Smooth muscle cell (in vitro differentiated cells): ENCODE measurements around the gene HSPE1. TPM values are rescaled to one million over a fixed set of nuclear protein-coding genes. Genes with fewer than 3 reads are reported as not detected.

Experiments
- DNase-seq: peaks from one replicate; lab custom pipeline; 2025; ENCODE audit not compliant: unreplicated experiment; lab: John Stamatoyannopoulos, UW
- H2AFZ ChIP-seq: fragments of 200-600 bp; sonication (generic); 2 replicates; pipeline ENCODE4 v1.6.0; 2016; ENCODE audit warnings: antibody characterized with exemption, low read depth, mild to moderate bottlenecking
- H3F3A ChIP-seq: fragments of 200-600 bp; sonication (generic); 2 replicates; pipeline ENCODE4 v1.6.0; 2017; ENCODE audit warnings: antibody characterized with exemption, low read depth
- H3K27ac ChIP-seq: fragments of 200-600 bp; sonication (generic); 2 replicates; pipeline ENCODE4 v1.5.1; 2016; ENCODE audit warnings: low read depth, mild to moderate bottlenecking
- H3K27me3 ChIP-seq: fragments of 200-600 bp; sonication (generic); 2 replicates; pipeline ENCODE4 v1.6.1; 2016; ENCODE audit warnings: low read depth, mild to moderate bottlenecking
- H3K36me3 ChIP-seq: fragments of 200-600 bp; sonication (generic); 2 replicates; pipeline ENCODE4 v1.5.1; 2016; ENCODE audit warnings: low read depth
- H3K4me1 ChIP-seq: fragments of 200-600 bp; sonication (generic); 2 replicates; pipeline ENCODE4 v1.5.1; 2016; ENCODE audit warnings: low read depth
- H3K4me2 ChIP-seq: fragments of 200-600 bp; sonication (generic); 2 replicates; pipeline ENCODE4 v1.6.0; 2016; ENCODE audit warnings: mild to moderate bottlenecking
- H3K4me3 ChIP-seq: fragments of 200-600 bp; sonication (generic); 2 replicates; pipeline ENCODE4 v1.5.1; 2016; ENCODE audit warnings: mild to moderate bottlenecking
- H3K79me2 ChIP-seq: fragments of 200-600 bp; sonication (generic); 2 replicates; pipeline ENCODE4 v1.6.0; 2016; ENCODE audit warnings: low read depth, mild to moderate bottlenecking
- H3K9ac ChIP-seq: fragments of 200-600 bp; sonication (generic); 2 replicates; pipeline ENCODE4 v1.6.0; 2016; ENCODE audit warnings: low read depth
- H3K9me3 ChIP-seq: fragments of 200-600 bp; sonication (generic); replicated peaks from 2 replicates; pipeline ENCODE4 v1.5.1; 2016; ENCODE audit warnings: low read depth
- H4K20me1 ChIP-seq: fragments of 200-600 bp; sonication (generic); 2 replicates; pipeline ENCODE4 v1.6.0; 2016; ENCODE audit warnings: low read depth
- CTCF ChIP-seq: fragments of 200-600 bp; sonication (generic); IDR thresholded peaks from 2 replicates; pipeline ENCODE4 v1.5.1; 2017; ENCODE audit warnings: borderline replicate concordance, mild to moderate bottlenecking, antibody characterized with exemption; ENCODE audit not compliant: insufficient read depth, poor library complexity, severe bottlenecking
- WGBS: methylation state at CpG from one replicate; pipeline ENCODE4 v1.1.7; 2016; ENCODE audit warnings: low lambda C conversion rate; 5-methylcytosine and 5-hydroxymethylcytosine counted together
- polyA plus RNA-seq: library from polyadenylated mRNA; unstranded; fragments of >200 nt; fragmentation: Nextera tagmentation; extraction: Ambion mirVana; gene quantifications from 2 replicates; pipeline ENCODE4 v1.2.1, GENCODE V29; 2016
- total RNA-seq: library from RNA; depleted of rRNA; stranded (reverse); fragments of >200 nt; gene quantifications from 2 replicates; pipeline ENCODE4 v1.2.3, GENCODE V29; 2014

HSPE1 gene
- total and polyA plus RNA-seq, 2 experiments from 2014 or later, result 132 to 158 TPM

DNA sequence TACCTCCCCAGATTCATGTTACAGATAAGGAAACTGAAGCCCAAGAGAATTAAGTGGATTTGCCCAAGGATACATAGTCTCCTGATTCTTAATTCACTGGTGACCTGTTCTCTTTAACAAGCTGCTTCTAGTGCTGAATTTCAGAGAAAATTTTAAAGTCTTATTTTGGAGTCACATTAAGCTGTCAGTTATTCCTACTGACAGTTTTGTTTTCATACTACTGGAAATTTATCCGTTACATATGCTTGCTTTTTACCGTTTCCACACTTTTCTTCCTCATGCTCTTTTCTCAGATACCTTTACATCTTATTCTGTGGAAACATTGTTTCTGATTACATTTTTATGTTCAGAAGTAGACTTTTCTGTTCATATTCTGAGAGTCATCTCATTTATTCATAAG is 17.0 kb downstream of the HSPE1 start:
- H3K27ac ChIP-seq, result peak overlapping the region; percentile 58
- TF ChIP-seq CTCF, result no peak

DNA sequence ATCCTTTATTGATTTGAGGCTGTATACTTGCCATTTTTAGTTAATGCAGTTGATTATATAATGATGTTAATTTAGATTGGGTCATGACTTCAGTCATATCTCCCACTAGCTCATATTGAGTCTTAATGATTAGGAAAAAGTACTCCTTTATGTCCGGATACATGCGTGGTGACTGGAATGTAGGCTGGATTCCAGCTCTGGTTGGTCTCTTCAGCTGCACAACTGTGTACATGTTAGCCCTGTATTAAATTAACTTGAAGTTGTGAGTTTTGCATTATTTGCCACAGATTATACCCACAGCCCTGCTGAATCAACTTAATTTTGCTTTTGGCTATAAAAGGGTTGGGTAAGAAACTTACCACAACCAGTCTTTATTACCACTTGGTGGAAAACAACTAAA is 38.2 kb downstream of the HSPE1 start:
- Histone ChIP-seq H3K9me3 (no peaks in the 10 kb centered on the region), H4K20me1 (peaks cover 85% of the 10 kb centered on the region), H3K27me3 (no peaks in the 10 kb centered on the region), H3K36me3 (peaks cover 23% of the 10 kb centered on the region), H2AFZ (no peak overlapping the region), H3K9ac (no peak overlapping the region), H3K27ac (no peak overlapping the region), H3K79me2 (peaks cover 92% of the 10 kb centered on the region), H3K4me2 (no peak overlapping the region), H3K4me3 (no peak overlapping the region), H3K4me1 (no peaks in the 10 kb centered on the region), H3F3A (no peaks in the 10 kb centered on the region)
- 92% methylated on average over 2 of the region's 2 CpGs for whole genome bisulfite sequencing
- no peak for TF ChIP-seq CTCF
- DNase-seq, result no peak

More for the DNA sequence above, 17.0 kb downstream of the HSPE1 start:
- Histone ChIP-seq H3K4me2 (peak overlapping the region; percentile 90), H3F3A (peaks cover 7% of the 10 kb centered on the region), H3K4me3 (peak overlapping the region; percentile 97), H3K27me3 (no peaks in the 10 kb centered on the region), H3K79me2 (peaks cover 63% of the 10 kb centered on the region), H4K20me1 (peaks cover 53% of the 10 kb centered on the region), H3K9me3 (no peaks in the 10 kb centered on the region), H2AFZ (no peak overlapping the region), H3K9ac (peak overlapping the region; percentile 92), H3K4me1 (peaks cover 18% of the 10 kb centered on the region), H3K36me3 (no peaks in the 10 kb centered on the region)
- WGBS, result 71% methylated on average over 2 of the region's 2 CpGs
- DNase-seq, result no peak

DNA sequence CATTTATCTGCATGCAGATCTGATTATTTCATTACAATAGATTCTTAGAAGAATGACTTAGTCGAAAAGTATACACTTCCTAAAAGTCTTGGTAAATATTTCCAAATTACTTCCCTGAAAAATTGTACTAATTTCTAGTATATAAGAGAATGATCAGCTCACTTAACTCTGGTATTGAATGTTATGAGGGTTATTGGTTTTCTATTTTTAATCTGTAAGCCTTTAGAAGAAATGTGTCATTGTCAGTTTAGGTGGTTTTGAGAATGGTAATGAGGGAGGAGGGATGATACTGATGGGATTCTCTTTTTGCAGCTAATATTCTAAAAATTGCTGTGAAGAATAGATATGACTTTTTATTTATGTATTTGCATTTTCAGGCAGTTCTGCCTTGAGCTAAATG is 39.6 kb downstream of the HSPE1 start:
- Histone ChIP-seq H3K27ac (no peak overlapping the region), H3K79me2 (peaks cover 79% of the 10 kb centered on the region), H3K4me3 (no peak overlapping the region), H4K20me1 (peaks cover 76% of the 10 kb centered on the region), H3K36me3 (peaks cover 24% of the 10 kb centered on the region), H3K4me2 (no peak overlapping the region), H3F3A (no peaks in the 10 kb centered on the region), H3K9me3 (no peaks in the 10 kb centered on the region), H3K4me1 (no peaks in the 10 kb centered on the region), H3K27me3 (no peaks in the 10 kb centered on the region), H2AFZ (no peak overlapping the region), H3K9ac (no peak overlapping the region)
- no peak for TF ChIP-seq CTCF
- no peak for DNase-seq
- 94% methylated on average over 1 of the region's 1 CpG for WGBS

GRCh38 chr2:197543206-197543605 is 43.0 kb downstream of the HSPE1 start:
- Histone ChIP-seq H3K27ac (no peak overlapping the region), H3K4me3 (no peak overlapping the region), H3K36me3 (peaks cover 24% of the 10 kb centered on the region), H3K9ac (no peak overlapping the region), H3K79me2 (peaks cover 67% of the 10 kb centered on the region), H2AFZ (no peak overlapping the region), H3K27me3 (no peaks in the 10 kb centered on the region), H4K20me1 (peaks cover 75% of the 10 kb centered on the region), H3K4me2 (no peak overlapping the region), H3K4me1 (no peaks in the 10 kb centered on the region), H3F3A (no peaks in the 10 kb centered on the region), H3K9me3 (no peaks in the 10 kb centered on the region)
- DNase-seq, result no peak
- no peak for TF ChIP-seq CTCF
- 97% methylated on average over 3 of the region's 3 CpGs for WGBS
